ENCODE data around the gene SLC25A21. TPM values are rescaled to one million over a fixed set of nuclear protein-coding genes. Genes with fewer than 3 reads are reported as not detected.
"Not testable (repeated sequence)": the region's sequence is repeated elsewhere in the genome, so short reads cannot be mapped to it uniquely, and the experiment has no call there.

Gene SLC25A21
- polyA plus RNA-seq, result under 1 TPM; 0.24 to 0.54 (median 0.34) TPM

- 1 to 2% (median 1%) methylated on average over 66 of the region's 66 CpGs for WGBS, 3 donors
These were observed at the start of gene SLC25A21 for GRCh38 chr14:37172024-37172869. SLC25A21 (minus strand) TSS chr14:37172606.

GRCh38 chr14:37221073-37221472 lies 48.7 kb upstream of the SLC25A21 start:
- WGBS, 3 donors, result 88 to 96% (median 94%) methylated on average over 3 of the region's 3 CpGs
- H3K27ac ChIP-seq (ENCODE audit: low read depth, low read length), result no peak overlapping the region

More at GRCh38 chr14:37172024-37172869, at the start of gene SLC25A21:
- no peak within 1 kb of the TSS for H3K27ac ChIP-seq (ENCODE audit: low read depth, low read length)

GRCh38 chr14:37215345-37215744 lies 42.9 kb upstream of the SLC25A21 start:
- WGBS, 3 donors, result 94 to 98% (median 94%) methylated on average over 3 of the region's 3 CpGs
- H3K27ac ChIP-seq (ENCODE audit: low read depth, low read length), result no peak overlapping the region

GRCh38 chr14:37213016-37213415 lies 40.6 kb upstream of the SLC25A21 start:
- H3K27ac ChIP-seq (ENCODE audit: low read depth, low read length), result no peak overlapping the region

GRCh38 chr14:37210448-37210847 lies 38.0 kb upstream of the SLC25A21 start:
- 94 to 99% (median 97%) methylated on average over 6 of the region's 6 CpGs for WGBS, 3 donors
- H3K27ac ChIP-seq (ENCODE audit: low read depth, low read length), result no peak overlapping the region

- WGBS, 3 donors, result 88 to 96% (median 93%) methylated on average over 2 of the region's 2 CpGs
These were observed 37.2 kb upstream of the SLC25A21 start for GRCh38 chr14:37209617-37210016.

GRCh38 chr14:37205623-37206605 lies 33.5 kb upstream of the SLC25A21 start:
- H3K27ac ChIP-seq (ENCODE audit: low read depth, low read length), result not testable (repeated sequence)
- 95 to 97% (median 97%) methylated on average over 7 of the region's 7 CpGs for WGBS, 3 donors

More at GRCh38 chr14:37209617-37210016, 37.2 kb upstream of the SLC25A21 start:
- H3K27ac ChIP-seq (ENCODE audit: low read depth, low read length), result not testable (repeated sequence)

- H3K27ac ChIP-seq (ENCODE audit: low read depth, low read length), result no peak overlapping the region
- 60 to 100% (median 96%) methylated on average over 1 of the region's 1 CpG for WGBS, 3 donors
These were observed 31.0 kb upstream of the SLC25A21 start for GRCh38 chr14:37203423-37203822.

GRCh38 chr14:37202812-37203211 lies 30.4 kb upstream of the SLC25A21 start:
- WGBS, 3 donors, result 87 to 97% (median 91%) methylated on average over 2 of the region's 2 CpGs
- H3K27ac ChIP-seq (ENCODE audit: low read depth, low read length), result no peak overlapping the region

- 88 to 99% (median 95%) methylated on average over 2 of the region's 2 CpGs for WGBS, 3 donors
- H3K27ac ChIP-seq (ENCODE audit: low read depth, low read length), result no peak overlapping the region
These were observed 29.9 kb upstream of the SLC25A21 start for GRCh38 chr14:37202265-37202664.

GRCh38 chr14:37201724-37202123 lies 29.3 kb upstream of the SLC25A21 start:
- 79 to 95% (median 93%) methylated on average over 2 of the region's 2 CpGs for WGBS, 3 donors
- H3K27ac ChIP-seq (ENCODE audit: low read depth, low read length), result no peak overlapping the region

- H3K27ac ChIP-seq (ENCODE audit: low read depth, low read length), result no peak overlapping the region
- WGBS, 3 donors, result 90 to 95% (median 91%) methylated on average over 5 of the region's 5 CpGs
These were observed 26.5 kb upstream of the SLC25A21 start for GRCh38 chr14:37198907-37199306.

GRCh38 chr14:37198273-37198598 lies 25.8 kb upstream of the SLC25A21 start:
- 11 to 13% (median 13%) methylated on average over 11 of the region's 11 CpGs for WGBS, 3 donors
- H3K27ac ChIP-seq (ENCODE audit: low read depth, low read length), result no peak overlapping the region

GRCh38 chr14:37197421-37198272 lies 25.2 kb upstream of the SLC25A21 start, which contains the start of gene MIPOL1:
MIPOL1 (plus strand) TSS chr14:37197937; CDS start chr14:37247889, 49,952 bp downstream.
- H3K27ac ChIP-seq (ENCODE audit: low read depth, low read length), result no peak within 1 kb of the TSS
- WGBS, 3 donors, result 1 to 2% (median 2%) methylated on average over 70 of the region's 70 CpGs

GRCh38 chr14:37196604-37197420 lies 24.4 kb upstream of the SLC25A21 start:
- no peak overlapping the region for H3K27ac ChIP-seq (ENCODE audit: low read depth, low read length)
- 91 to 93% (median 91%) methylated on average over 17 of the region's 17 CpGs for WGBS, 3 donors

GRCh38 chr14:37195327-37195726 lies 22.9 kb upstream of the SLC25A21 start:
- WGBS, 3 donors, result 70 to 81% (median 79%) methylated on average over 1 of the region's 1 CpG
- no peak overlapping the region for H3K27ac ChIP-seq (ENCODE audit: low read depth, low read length)

GRCh38 chr14:37194698-37195097 lies 22.3 kb upstream of the SLC25A21 start:
- 80 to 87% (median 86%) methylated on average over 2 of the region's 2 CpGs for WGBS, 3 donors
- no peak overlapping the region for H3K27ac ChIP-seq (ENCODE audit: low read depth, low read length)

Data from adipose tissue (tissue), 3 donors.